Heart left ventricle (tissue), 13 donors: Measurements from ENCODE around the gene SMG1.
"Not testable (repeated sequence)": the region's sequence is repeated elsewhere in the genome, so short reads cannot be mapped to it uniquely, and the experiment has no call there.

Source experiments
- CTCF ChIP-seq, 12 donors: fragments of 200-600 bp; sonication (generic) in 4 of 12; IDR thresholded peaks; one replicate each; pipeline versions ENCODE4 v1.5.0 to v1.8.0; 2018 to 2022; ENCODE audit warnings: antibody characterized with exemption in 12 of 12, mild to moderate bottlenecking in 5 of 12
- POLR2A ChIP-seq, 2 donors: fragments of 450-650 bp; IDR thresholded peaks; one replicate each; pipeline ENCODE4 v1.6.1; 2017; ENCODE audit warnings: antibody characterized with exemption in 2 of 2, mild to moderate bottlenecking in 2 of 2, moderate library complexity in 2 of 2
- donor health status: ischemic (EF 13 %, LVEDD 7.1; RV severe dilation, severe dysfunction).
- donor health status: DM: no; HTN: yes; CAD: no.
- donor health status: DM: no; HTN: no; CAD: no.
- donor health status: ischemic (EF 25% LVEDD 6.9; RV normal size, moderate dysfunction).
- donor health status: ischemic (EF 25% LVEDD 5.7; RV mildly dilated, moderate dysfunction).
- donor health status: ischemic (EF 35%, LVEDD 5.7; RV mildly dilated, moderate dysfunction).
- donor health status: nonischemic (EF 11% LVEDD 7.7; RV severe dilation, severe dysfunction).
- donor health status: DM: yes; HTN: yes; CAD: no.
- donor health status: PGD.
- donor health status: ischemic (EF 29% LVEDD 5.4; RV normal size, mild dysfunction).
- donor health status: nonischemic (EF 23%, LVEDD 6.1; RV moderate dilation, normal function).

GRCh38 chr16:18877259-18877658, 48.9 kb downstream of the SMG1 start:
- not testable (repeated sequence) for TF ChIP-seq CTCF, POLR2A (IDR thresholded peaks at IDR 0.05)
